ENCODE data around the gene UQCC5.

DNA sequence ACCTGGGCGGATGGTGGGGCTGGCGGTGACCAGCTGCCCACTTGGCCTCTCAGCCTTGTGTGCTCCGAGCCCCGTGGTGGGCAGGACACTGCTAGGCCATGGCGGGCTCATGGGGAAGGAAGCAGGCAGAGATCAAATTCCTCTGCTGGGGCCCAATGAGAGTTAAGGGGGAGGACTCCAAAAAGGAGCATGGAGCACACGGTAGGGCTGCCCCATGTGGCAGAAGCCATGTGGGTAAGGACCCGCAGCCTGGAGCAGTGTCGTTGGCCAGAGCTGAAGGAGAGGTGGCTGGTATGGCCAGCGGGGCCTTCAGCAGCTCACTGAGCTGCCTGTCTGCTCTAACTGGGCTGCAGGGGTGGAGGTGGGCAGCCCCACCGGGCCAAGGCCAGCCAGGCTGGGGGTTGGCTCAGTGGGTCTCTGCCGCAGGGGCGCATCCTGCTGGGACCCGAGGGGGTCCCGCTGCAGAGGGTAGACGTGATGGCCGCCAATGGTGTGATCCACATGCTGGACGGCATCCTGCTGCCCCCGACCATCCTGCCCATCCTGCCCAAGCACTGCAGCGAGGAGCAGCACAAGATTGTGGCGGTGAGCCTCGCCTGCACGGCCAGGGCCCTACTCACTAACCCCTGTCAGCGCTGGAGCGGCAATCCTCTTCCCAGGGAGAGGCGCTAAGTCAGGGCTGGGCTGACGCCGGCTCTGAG lies 30.0 kb upstream of the UQCC5 start:
- TF ChIP-seq, protein P1, sequence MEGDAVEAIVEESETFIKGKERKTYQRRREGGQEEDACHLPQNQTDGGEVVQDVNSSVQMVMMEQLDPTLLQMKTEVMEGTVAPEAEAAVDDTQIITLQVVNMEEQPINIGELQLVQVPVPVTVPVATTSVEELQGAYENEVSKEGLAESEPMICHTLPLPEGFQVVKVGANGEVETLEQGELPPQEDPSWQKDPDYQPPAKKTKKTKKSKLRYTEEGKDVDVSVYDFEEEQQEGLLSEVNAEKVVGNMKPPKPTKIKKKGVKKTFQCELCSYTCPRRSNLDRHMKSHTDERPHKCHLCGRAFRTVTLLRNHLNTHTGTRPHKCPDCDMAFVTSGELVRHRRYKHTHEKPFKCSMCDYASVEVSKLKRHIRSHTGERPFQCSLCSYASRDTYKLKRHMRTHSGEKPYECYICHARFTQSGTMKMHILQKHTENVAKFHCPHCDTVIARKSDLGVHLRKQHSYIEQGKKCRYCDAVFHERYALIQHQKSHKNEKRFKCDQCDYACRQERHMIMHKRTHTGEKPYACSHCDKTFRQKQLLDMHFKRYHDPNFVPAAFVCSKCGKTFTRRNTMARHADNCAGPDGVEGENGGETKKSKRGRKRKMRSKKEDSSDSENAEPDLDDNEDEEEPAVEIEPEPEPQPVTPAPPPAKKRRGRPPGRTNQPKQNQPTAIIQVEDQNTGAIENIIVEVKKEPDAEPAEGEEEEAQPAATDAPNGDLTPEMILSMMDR (IDR thresholded peaks at IDR 0.05; ENCODE audit: borderline replicate concordance, extremely low read depth, low read length, poor library complexity, severe bottlenecking): no peak
- no peak for TF ChIP-seq EZH2 (IDR thresholded peaks at IDR 0.05; ENCODE audit: borderline replicate concordance, low read depth, low read length, severe bottlenecking)
